ENCODE data around the gene CHST9. TPM values are rescaled to one million over a fixed set of nuclear protein-coding genes. Genes with fewer than 3 reads are reported as not detected.

CHST9 gene
- total and polyA plus RNA-seq, 2 experiments from 2014 or later, result 15.5 to 16.8 TPM

DNA sequence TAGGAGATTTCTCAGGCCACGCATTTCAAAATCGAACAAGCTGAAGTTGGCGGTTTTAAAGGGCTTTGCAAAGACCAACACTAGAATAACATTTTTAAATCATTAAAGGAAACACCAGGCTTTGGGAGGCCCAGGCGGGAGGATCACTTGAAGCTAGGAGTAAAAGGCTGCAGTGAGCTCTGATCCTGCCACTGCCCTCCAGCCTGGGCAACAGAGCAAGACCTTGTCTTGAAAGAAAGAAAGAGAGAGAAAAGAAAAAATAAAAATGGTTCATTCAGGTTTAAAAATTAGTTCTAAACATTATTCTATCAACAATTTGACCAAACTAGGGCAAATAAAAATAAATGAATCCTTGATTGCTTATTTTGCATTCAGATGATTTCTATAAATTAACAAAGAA is 789 bp upstream of the CHST9 start (continued):
- TF ChIP-seq, protein P1, sequence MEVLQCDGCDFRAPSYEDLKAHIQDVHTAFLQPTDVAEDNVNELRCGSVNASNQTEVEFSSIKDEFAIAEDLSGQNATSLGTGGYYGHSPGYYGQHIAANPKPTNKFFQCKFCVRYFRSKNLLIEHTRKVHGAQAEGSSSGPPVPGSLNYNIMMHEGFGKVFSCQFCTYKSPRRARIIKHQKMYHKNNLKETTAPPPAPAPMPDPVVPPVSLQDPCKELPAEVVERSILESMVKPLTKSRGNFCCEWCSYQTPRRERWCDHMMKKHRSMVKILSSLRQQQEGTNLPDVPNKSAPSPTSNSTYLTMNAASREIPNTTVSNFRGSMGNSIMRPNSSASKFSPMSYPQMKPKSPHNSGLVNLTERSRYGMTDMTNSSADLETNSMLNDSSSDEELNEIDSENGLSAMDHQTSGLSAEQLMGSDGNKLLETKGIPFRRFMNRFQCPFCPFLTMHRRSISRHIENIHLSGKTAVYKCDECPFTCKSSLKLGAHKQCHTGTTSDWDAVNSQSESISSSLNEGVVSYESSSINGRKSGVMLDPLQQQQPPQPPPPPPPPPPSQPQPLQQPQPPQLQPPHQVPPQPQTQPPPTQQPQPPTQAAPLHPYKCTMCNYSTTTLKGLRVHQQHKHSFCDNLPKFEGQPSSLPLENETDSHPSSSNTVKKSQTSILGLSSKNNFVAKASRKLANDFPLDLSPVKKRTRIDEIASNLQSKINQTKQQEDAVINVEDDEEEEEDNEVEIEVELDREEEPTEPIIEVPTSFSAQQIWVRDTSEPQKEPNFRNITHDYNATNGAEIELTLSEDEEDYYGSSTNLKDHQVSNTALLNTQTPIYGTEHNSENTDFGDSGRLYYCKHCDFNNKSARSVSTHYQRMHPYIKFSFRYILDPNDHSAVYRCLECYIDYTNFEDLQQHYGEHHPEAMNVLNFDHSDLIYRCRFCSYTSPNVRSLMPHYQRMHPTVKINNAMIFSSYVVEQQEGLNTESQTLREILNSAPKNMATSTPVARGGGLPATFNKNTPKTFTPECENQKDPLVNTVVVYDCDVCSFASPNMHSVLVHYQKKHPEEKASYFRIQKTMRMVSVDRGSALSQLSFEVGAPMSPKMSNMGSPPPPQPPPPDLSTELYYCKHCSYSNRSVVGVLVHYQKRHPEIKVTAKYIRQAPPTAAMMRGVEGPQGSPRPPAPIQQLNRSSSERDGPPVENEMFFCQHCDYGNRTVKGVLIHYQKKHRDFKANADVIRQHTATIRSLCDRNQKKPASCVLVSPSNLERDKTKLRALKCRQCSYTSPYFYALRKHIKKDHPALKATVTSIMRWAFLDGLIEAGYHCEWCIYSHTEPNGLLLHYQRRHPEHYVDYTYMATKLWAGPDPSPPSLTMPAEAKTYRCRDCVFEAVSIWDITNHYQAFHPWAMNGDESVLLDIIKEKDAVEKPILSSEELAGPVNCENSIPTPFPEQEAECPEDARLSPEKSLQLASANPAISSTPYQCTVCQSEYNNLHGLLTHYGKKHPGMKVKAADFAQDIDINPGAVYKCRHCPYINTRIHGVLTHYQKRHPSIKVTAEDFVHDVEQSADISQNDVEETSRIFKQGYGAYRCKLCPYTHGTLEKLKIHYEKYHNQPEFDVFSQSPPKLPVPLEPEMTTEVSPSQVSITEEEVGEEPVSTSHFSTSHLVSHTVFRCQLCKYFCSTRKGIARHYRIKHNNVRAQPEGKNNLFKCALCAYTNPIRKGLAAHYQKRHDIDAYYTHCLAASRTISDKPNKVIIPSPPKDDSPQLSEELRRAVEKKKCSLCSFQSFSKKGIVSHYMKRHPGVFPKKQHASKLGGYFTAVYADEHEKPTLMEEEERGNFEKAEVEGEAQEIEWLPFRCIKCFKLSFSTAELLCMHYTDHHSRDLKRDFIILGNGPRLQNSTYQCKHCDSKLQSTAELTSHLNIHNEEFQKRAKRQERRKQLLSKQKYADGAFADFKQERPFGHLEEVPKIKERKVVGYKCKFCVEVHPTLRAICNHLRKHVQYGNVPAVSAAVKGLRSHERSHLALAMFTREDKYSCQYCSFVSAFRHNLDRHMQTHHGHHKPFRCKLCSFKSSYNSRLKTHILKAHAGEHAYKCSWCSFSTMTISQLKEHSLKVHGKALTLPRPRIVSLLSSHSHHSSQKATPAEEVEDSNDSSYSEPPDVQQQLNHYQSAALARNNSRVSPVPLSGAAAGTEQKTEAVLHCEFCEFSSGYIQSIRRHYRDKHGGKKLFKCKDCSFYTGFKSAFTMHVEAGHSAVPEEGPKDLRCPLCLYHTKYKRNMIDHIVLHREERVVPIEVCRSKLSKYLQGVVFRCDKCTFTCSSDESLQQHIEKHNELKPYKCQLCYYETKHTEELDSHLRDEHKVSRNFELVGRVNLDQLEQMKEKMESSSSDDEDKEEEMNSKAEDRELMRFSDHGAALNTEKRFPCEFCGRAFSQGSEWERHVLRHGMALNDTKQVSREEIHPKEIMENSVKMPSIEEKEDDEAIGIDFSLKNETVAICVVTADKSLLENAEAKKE (CRISPR knock-in tag; IDR thresholded peaks at IDR 0.05), result no peak
- no peak for TF ChIP-seq ZNF331 (CRISPR knock-in tag; IDR thresholded peaks at IDR 0.05; ENCODE audit: low read depth)
- no peak for TF ChIP-seq EZH2 (IDR thresholded peaks at IDR 0.05; ENCODE audit: low read depth, unreplicated experiment)
- TF ChIP-seq ZNF114 (CRISPR knock-in tag; IDR thresholded peaks at IDR 0.05), result no peak
- TF ChIP-seq, protein P2, sequence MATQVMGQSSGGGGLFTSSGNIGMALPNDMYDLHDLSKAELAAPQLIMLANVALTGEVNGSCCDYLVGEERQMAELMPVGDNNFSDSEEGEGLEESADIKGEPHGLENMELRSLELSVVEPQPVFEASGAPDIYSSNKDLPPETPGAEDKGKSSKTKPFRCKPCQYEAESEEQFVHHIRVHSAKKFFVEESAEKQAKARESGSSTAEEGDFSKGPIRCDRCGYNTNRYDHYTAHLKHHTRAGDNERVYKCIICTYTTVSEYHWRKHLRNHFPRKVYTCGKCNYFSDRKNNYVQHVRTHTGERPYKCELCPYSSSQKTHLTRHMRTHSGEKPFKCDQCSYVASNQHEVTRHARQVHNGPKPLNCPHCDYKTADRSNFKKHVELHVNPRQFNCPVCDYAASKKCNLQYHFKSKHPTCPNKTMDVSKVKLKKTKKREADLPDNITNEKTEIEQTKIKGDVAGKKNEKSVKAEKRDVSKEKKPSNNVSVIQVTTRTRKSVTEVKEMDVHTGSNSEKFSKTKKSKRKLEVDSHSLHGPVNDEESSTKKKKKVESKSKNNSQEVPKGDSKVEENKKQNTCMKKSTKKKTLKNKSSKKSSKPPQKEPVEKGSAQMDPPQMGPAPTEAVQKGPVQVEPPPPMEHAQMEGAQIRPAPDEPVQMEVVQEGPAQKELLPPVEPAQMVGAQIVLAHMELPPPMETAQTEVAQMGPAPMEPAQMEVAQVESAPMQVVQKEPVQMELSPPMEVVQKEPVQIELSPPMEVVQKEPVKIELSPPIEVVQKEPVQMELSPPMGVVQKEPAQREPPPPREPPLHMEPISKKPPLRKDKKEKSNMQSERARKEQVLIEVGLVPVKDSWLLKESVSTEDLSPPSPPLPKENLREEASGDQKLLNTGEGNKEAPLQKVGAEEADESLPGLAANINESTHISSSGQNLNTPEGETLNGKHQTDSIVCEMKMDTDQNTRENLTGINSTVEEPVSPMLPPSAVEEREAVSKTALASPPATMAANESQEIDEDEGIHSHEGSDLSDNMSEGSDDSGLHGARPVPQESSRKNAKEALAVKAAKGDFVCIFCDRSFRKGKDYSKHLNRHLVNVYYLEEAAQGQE (IDR thresholded peaks at IDR 0.05; ENCODE audit: unreplicated experiment), result no peak
- TF ChIP-seq POLR2AphosphoS5 (IDR thresholded peaks at IDR 0.05; ENCODE audit: low read depth), result no peak
- no peak for TF ChIP-seq CREB1 (CRISPR knock-in tag; IDR thresholded peaks at IDR 0.05; ENCODE audit: low read depth)
